HFF-Myc (cell line): ENCODE results near the gene LGR6.

ENCODE experiments used
- DNase-seq: peaks from one replicate; pipeline ENCODE4 v3.0.0-alpha.2; 2011; ENCODE audit warnings: low read depth; ENCODE audit errors: extremely low read depth
- H3K4me3 ChIP-seq: replicated peaks from 2 replicates; pipeline ENCODE4 v1.5.1; 2011; ENCODE audit warnings: low read depth, mild to moderate bottlenecking, control low read depth, low read length
- CTCF ChIP-seq: IDR thresholded peaks from 2 replicates; pipeline ENCODE4 v1.5.1; 2012; ENCODE audit warnings: mild to moderate bottlenecking, low read depth, low read length, control low read depth; ENCODE audit errors: missing control alignments

Gene LGR6

GRCh38 chr1:202282025-202282371 lies 88.4 kb downstream of the LGR6 start:
- no peak overlapping the region for H3K4me3 ChIP-seq
- no peak for TF ChIP-seq CTCF

GRCh38 chr1:202282596-202283283 lies 89.1 kb downstream of the LGR6 start:
- DNase-seq: no peak
- no peak overlapping the region for H3K4me3 ChIP-seq
- no peak for TF ChIP-seq CTCF

More at GRCh38 chr1:202282025-202282371, 88.4 kb downstream of the LGR6 start:
- no peak for DNase-seq

- no peak for TF ChIP-seq CTCF
- DNase-seq: peak; percentile 67
These were observed 89.8 kb downstream of the LGR6 start for GRCh38 chr1:202283379-202283844.

GRCh38 chr1:202283991-202284390 lies 90.4 kb downstream of the LGR6 start:
- H3K4me3 ChIP-seq: no peak overlapping the region
- no peak for DNase-seq
- TF ChIP-seq CTCF: no peak

More at GRCh38 chr1:202283379-202283844, 89.8 kb downstream of the LGR6 start:
- H3K4me3 ChIP-seq: no peak overlapping the region

- no peak for DNase-seq
- H3K4me3 ChIP-seq: no peak overlapping the region
- TF ChIP-seq CTCF: no peak
These were observed 92.3 kb downstream of the LGR6 start for GRCh38 chr1:202285908-202286307.

- DNase-seq: peak; percentile 44
- H3K4me3 ChIP-seq: no peak overlapping the region
- no peak for TF ChIP-seq CTCF
These were observed 93.1 kb downstream of the LGR6 start for GRCh38 chr1:202286622-202287097.
